Gastroesophageal sphincter (tissue), 3 donors: ENCODE results near the gene GABBR2.

Source experiments
- EP300 ChIP-seq: sonication (generic); formaldehyde crosslinking; IDR thresholded peaks from one replicate; pipeline ENCODE4 v1.6.1; 2017; ENCODE audit warnings: antibody characterized with exemption, mild to moderate bottlenecking
- POLR2A ChIP-seq, 2 donors: fragments of 450-650 bp; IDR thresholded peaks; one replicate each; pipeline ENCODE4 v1.6.1; 2017; ENCODE audit warnings: antibody characterized with exemption in 2 of 2, mild to moderate bottlenecking in 2 of 2, moderate library complexity in 1 of 2
- POLR2AphosphoS5 ChIP-seq: sonication (generic); formaldehyde crosslinking; IDR thresholded peaks from one replicate; pipeline ENCODE4 v1.6.1; 2017; ENCODE audit warnings: antibody characterized with exemption
- TF ChIP-seq, protein P1 (sequence below), 4 experiments: fragments of 200-600 bp in 2 of 4; fragments of 450-650 bp in 2 of 4; sonication (generic) in 1 of 4; IDR thresholded peaks; one replicate each; pipeline ENCODE4 v1.5.1; 2017 to 2019; ENCODE audit warnings: antibody characterized with exemption in 4 of 4, mild to moderate bottlenecking in 2 of 4, moderate library complexity in 2 of 4

GRCh38 chr9:98694943-98695342 is 13.8 kb downstream of the GABBR2 start:
- TF ChIP-seq, protein P1, sequence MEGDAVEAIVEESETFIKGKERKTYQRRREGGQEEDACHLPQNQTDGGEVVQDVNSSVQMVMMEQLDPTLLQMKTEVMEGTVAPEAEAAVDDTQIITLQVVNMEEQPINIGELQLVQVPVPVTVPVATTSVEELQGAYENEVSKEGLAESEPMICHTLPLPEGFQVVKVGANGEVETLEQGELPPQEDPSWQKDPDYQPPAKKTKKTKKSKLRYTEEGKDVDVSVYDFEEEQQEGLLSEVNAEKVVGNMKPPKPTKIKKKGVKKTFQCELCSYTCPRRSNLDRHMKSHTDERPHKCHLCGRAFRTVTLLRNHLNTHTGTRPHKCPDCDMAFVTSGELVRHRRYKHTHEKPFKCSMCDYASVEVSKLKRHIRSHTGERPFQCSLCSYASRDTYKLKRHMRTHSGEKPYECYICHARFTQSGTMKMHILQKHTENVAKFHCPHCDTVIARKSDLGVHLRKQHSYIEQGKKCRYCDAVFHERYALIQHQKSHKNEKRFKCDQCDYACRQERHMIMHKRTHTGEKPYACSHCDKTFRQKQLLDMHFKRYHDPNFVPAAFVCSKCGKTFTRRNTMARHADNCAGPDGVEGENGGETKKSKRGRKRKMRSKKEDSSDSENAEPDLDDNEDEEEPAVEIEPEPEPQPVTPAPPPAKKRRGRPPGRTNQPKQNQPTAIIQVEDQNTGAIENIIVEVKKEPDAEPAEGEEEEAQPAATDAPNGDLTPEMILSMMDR (IDR thresholded peaks at IDR 0.05) = no peak
- TF ChIP-seq POLR2AphosphoS5 = no peak
- TF ChIP-seq POLR2A (IDR thresholded peaks at IDR 0.05) = no peak
- TF ChIP-seq EP300 = no peak
